ENCODE results near the gene ZNF511.

DNA sequence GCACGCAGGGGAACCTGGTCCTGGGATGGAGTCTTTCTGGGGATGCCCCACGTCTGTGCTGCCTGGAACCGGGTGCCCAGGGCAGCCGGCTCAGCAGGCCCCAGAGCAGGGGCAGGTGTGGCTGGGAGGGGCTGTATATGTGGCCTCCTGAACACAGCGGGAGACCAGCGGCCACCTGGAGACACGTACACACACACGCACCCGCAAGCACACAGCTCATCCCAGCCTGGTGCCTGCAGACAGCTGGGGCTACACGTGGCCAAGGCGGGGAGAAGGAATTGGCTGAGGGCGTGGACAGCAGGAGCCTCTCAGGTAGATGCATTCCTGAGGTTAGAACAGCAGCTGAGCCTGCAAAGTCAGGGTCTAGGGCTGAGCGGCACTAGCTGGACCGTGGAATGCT, 46.0 kb upstream of the ZNF511 start:
- TF ChIP-seq POLR2AphosphoS5 (IDR thresholded peaks at IDR 0.05; ENCODE audit: insufficient read depth in 1 of 2, low read depth in 1 of 2) (peak in 1 of 2 donors; percentile 16), CTCF (IDR thresholded peaks at IDR 0.05) (no peak)
